ENCODE results near the gene MVD. TPM values are rescaled to one million over a fixed set of nuclear protein-coding genes. Genes with fewer than 3 reads are reported as not detected.

The MVD gene
- total and polyA plus RNA-seq, 2 of the 13 experiments (the other 11 are each of a cell fraction or from before 2014, with no cell fraction given), result 28.1 to 187 TPM

GRCh38 chr16:88628512-88628974, 34.3 kb downstream of the MVD start (continued):
- no peak for TF ChIP-seq MAFK (conservative IDR thresholded peaks at IDR 0.05 in 1 of 2, IDR thresholded peaks at IDR 0.05 in 1 of 2; ENCODE audit: low read length in 2 of 2)
- TF ChIP-seq ZNF572 (CRISPR knock-in tag; IDR thresholded peaks at IDR 0.05), result 0 out of 2 replicates have a peak, but pooled peaks have one; percentile 24
- no peak for TF ChIP-seq SMAD3 (CRISPR knock-in tag; IDR thresholded peaks at IDR 0.05)
- TF ChIP-seq, protein P1, sequence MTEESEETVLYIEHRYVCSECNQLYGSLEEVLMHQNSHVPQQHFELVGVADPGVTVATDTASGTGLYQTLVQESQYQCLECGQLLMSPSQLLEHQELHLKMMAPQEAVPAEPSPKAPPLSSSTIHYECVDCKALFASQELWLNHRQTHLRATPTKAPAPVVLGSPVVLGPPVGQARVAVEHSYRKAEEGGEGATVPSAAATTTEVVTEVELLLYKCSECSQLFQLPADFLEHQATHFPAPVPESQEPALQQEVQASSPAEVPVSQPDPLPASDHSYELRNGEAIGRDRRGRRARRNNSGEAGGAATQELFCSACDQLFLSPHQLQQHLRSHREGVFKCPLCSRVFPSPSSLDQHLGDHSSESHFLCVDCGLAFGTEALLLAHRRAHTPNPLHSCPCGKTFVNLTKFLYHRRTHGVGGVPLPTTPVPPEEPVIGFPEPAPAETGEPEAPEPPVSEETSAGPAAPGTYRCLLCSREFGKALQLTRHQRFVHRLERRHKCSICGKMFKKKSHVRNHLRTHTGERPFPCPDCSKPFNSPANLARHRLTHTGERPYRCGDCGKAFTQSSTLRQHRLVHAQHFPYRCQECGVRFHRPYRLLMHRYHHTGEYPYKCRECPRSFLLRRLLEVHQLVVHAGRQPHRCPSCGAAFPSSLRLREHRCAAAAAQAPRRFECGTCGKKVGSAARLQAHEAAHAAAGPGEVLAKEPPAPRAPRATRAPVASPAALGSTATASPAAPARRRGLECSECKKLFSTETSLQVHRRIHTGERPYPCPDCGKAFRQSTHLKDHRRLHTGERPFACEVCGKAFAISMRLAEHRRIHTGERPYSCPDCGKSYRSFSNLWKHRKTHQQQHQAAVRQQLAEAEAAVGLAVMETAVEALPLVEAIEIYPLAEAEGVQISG (CRISPR knock-in tag; IDR thresholded peaks at IDR 0.05), result peak; percentile 96
- TF ChIP-seq ZNF687 (CRISPR knock-in tag; IDR thresholded peaks at IDR 0.05), result peak; percentile 67
- no peak for TF ChIP-seq IKZF1 (IDR thresholded peaks at IDR 0.05)
- TF ChIP-seq SKI (IDR thresholded peaks at IDR 0.05; ENCODE audit: partially characterized antibody), result peak; percentile 40
- no peak for TF ChIP-seq BRF2 (CRISPR knock-in tag; IDR thresholded peaks at IDR 0.05)
- TF ChIP-seq, protein P2, sequence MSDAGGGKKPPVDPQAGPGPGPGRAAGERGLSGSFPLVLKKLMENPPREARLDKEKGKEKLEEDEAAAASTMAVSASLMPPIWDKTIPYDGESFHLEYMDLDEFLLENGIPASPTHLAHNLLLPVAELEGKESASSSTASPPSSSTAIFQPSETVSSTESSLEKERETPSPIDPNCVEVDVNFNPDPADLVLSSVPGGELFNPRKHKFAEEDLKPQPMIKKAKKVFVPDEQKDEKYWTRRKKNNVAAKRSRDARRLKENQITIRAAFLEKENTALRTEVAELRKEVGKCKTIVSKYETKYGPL (CRISPR knock-in tag; IDR thresholded peaks at IDR 0.05), result no peak
- TF ChIP-seq, protein P3, sequence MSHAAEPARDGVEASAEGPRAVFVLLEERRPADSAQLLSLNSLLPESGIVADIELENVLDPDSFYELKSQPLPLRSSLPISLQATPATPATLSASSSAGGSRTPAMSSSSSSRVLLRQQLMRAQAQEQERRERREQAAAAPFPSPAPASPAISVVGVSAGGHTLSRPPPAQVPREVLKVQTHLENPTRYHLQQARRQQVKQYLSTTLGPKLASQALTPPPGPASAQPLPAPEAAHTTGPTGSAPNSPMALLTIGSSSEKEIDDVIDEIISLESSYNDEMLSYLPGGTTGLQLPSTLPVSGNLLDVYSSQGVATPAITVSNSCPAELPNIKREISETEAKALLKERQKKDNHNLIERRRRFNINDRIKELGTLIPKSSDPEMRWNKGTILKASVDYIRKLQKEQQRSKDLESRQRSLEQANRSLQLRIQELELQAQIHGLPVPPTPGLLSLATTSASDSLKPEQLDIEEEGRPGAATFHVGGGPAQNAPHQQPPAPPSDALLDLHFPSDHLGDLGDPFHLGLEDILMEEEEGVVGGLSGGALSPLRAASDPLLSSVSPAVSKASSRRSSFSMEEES (CRISPR knock-in tag; IDR thresholded peaks at IDR 0.05), result no peak
- TF ChIP-seq SOX5 (CRISPR knock-in tag; IDR thresholded peaks at IDR 0.05; ENCODE audit: borderline replicate concordance), result no peak
- no peak for TF ChIP-seq ZNF724P (CRISPR knock-in tag; IDR thresholded peaks at IDR 0.05; ENCODE audit: borderline replicate concordance)
- TF ChIP-seq NFE2L1 (CRISPR knock-in tag; IDR thresholded peaks at IDR 0.05; ENCODE audit: borderline replicate concordance), result no peak
- TF ChIP-seq DMTF1 (CRISPR knock-in tag; IDR thresholded peaks at IDR 0.05), result no peak

All from HepG2 (cell line).